22Rv1 (cell line): Measurements from ENCODE around the gene NPSR1.

ENCODE experiments used
- CTCF ChIP-seq: fragments of 450-650 bp; IDR thresholded peaks from 2 replicates; pipeline ENCODE4 v1.5.1; 2017; ENCODE audit warnings: mild to moderate bottlenecking
- ZFX ChIP-seq: fragments of 450-650 bp; IDR thresholded peaks from 2 replicates; pipeline ENCODE4 v1.6.1; 2017; ENCODE audit warnings: antibody characterized with exemption, borderline replicate concordance

- TF ChIP-seq CTCF (no peak), ZFX (no peak)
Measured at GRCh38 chr7:34837801-34838201, 179.8 kb downstream of the NPSR1 start.
